A204.1 (cell line): ENCODE data around the gene TBRG4.

ENCODE experiments used
- FAIRE-seq: peaks from 2 replicates; lab custom pipeline; 2012; peaks lifted over from hg19 to GRCh38; lab: Jason Lieb, UNC

The TBRG4 gene

DNA sequence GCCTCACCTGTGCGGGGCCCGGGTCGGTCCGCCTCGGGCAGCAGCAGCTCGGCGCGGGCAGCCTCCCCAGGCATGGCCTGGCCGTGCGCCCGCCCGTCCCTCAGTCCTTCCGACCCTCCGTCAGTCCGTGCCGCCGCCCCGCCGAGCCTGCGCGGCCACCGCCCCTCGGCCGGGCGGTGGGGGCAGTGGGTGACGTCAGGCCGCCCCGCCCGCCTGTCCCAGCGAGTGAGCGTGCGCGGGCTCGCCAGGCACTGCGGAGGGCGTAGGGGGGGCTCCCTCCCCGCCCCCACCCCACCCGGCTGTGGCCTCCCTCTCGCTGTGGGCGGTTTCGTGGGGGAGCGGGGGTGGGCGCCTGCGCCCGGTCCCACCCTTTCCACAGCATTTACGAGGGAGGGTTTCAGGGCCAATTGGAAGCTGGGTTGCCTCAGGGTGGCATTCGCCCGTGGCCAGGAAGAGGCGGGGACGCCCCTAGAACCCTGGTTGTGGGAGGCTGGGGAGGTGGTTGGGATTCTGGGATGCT, 22.6 kb downstream of the TBRG4 start, which contains the start of gene NACAD:
NACAD (minus strand) TSS at position 149 of the 520 bp plus-strand sequence; CDS start at position 74, 75 bp downstream.
- no peak for FAIRE-seq

DNA sequence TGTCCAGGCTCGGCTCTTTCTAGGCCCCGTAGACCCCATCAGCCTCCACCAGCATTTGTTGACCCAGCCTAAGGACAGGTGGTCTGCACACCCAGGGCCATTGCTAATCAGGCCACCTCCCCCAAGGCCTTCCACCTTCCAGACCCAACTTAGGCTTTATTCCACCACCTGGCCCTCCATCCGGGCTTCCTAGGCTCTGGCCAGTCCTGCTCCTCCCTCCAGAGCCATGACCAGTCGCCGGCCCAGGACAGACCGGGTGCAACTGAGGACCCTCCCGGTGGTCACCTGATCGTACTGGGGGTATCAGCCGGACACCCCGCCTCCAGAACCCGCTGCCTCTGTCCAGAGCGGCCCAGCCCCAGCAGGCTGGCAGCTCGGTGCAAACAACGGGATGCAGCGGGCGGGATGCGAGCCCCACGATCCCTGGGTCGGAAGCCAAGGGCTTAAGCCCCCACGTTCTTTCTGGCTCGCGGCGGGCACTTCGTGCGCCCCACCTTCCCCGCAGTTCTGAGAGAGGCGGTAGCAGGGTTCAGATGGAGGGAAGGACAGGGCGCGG, 23.3 kb downstream of the TBRG4 start:
- no peak for FAIRE-seq

- FAIRE-seq, result no peak
Measured at GRCh38 chr7:45087301-45088145, 24.0 kb downstream of the TBRG4 start.

- FAIRE-seq, result no peak
Measured at GRCh38 chr7:45086331-45087065, 25.0 kb downstream of the TBRG4 start.

- no peak for FAIRE-seq
Measured at GRCh38 chr7:45085619-45086200, 25.8 kb downstream of the TBRG4 start.

DNA sequence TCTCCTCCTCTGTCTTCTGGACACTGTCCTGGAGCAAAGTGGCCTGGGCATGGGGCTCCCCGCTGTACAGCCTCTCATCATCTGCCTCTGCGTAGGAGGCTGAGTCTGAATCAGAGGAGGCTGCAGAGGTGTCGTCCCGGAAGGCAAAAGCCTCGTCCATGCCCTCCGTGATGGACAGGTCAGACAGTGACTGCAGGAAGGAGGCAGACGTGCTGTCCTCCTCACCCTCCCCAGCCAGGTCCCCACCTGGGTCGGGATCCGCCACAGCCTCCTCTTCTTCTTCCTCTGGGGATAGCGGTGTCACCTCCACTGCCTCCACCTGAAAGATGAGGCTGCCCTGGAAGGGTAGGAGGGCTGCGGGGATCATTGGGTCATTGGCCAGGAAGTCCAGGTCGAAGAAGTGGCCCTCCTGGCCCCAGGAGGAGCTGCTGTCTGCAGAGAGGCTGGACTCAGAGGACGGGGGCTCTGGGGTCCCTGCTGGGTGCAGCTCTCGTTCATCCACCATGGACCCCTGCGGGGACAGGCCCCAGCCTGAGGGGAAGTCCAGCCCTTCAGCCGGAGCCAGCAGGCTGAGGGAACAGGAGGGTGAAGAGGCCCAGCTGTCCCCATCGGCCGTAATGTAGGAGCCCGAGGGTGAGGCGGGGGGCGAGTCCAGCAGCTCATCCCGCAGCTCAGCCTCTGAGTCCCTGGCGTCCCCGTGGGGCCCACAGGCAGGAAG, 26.4 kb downstream of the TBRG4 start:
- no peak for FAIRE-seq

DNA sequence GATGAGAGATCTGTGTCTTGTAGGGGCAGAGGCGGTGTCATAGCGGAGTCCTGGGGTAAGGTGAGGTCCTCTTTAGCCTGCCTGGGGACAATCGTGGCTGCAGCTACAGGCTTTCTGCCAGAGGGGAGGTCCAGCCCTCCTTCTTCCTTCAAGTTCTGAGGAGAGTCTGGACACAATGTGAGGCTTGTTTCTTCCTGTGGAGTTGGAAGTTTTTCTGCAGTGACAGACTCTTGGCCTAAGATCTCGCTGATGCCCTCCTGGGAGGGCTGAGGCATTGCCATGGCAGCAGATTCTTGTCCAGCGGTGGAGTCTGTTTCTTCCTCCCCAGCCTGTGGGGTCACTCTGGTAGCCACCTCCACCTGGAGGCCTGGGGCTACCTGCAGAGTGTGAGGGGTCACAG, 27.2 kb downstream of the TBRG4 start:
- no peak for FAIRE-seq

GRCh38 chr7:45082831-45083331, 28.6 kb downstream of the TBRG4 start:
- no peak for FAIRE-seq

- no peak for FAIRE-seq
Measured at GRCh38 chr7:45082031-45082830, 29.3 kb downstream of the TBRG4 start.

- no peak for FAIRE-seq
Measured at GRCh38 chr7:45081670-45081974, 29.9 kb downstream of the TBRG4 start.

- no peak for FAIRE-seq
Measured at GRCh38 chr7:45080958-45081669, 30.4 kb downstream of the TBRG4 start.

DNA sequence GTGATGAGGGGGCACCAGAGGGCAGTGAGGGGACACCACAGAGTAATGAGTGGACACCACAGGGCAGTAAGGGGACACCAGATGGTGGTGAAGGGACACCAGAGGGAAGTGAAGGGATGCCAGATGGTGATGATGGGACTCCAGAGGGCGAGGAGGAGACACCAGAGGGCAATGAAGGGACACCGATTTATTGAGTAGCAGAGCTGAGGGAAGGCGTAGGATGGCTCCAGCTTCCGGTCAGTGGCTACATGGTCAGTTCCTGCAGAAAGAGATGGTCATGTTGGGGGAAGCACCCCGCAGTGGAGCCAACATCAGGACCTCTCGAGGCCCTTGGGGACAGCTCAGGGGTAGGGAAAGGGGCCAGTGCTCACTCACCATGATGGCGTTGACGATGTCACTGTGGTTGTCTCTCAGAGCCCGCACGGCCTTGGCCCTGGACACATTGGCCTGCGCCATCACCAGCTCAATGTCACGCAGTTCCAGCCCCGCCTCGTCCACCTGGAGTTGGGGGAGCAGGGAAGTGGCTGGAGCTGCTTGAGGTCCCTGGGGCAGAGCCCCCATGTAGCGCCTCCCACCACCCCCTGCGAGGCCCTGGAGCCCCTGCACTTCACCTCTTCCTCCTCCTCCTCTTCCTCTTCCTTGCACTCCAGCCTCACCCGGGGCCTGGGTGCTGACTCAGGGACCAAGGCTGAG, 31.1 kb downstream of the TBRG4 start:
- FAIRE-seq, result no peak

GRCh38 chr7:45078125-45078681, 33.3 kb downstream of the TBRG4 start:
- no peak for FAIRE-seq

DNA sequence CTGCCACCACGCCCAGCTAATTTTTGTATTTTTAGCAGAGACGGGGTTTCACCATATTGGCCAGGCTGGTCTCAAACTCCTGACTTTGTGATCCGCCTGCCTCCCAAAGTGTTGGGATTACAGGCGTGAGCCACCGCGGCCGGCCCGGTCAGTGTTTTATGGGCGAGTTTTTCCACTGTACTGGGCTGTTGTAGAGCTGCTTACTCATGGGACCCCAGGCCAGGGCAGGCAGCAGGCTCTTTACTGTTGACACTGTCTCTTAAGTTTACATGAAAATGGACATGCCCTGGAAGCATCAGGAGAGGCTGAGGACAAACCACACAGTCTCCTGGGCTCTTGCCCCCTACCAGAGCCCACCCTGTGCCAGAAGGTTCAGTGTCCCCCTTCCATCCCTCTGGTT, 33.9 kb downstream of the TBRG4 start:
- no peak for FAIRE-seq

DNA sequence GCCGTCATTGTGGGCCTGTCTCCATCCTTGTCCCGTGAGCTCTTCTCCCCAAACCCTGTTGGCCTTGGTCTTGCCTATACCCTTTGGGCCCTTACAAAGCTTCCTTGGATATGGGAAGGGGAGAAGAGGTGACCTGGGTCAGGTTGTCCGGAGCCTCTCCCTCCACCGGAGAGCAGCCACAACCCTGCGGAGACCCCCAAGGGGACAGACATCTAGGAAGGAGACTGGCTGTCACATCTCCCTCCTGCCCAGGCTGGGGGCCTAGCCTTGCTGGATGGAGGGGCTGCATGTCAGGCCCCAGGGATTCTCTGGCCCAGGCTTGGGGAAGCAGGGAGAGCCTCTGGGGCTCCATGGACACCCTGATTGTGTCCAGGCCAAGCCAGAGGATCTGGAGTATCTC, 34.6 kb downstream of the TBRG4 start:
- FAIRE-seq, result no peak

DNA sequence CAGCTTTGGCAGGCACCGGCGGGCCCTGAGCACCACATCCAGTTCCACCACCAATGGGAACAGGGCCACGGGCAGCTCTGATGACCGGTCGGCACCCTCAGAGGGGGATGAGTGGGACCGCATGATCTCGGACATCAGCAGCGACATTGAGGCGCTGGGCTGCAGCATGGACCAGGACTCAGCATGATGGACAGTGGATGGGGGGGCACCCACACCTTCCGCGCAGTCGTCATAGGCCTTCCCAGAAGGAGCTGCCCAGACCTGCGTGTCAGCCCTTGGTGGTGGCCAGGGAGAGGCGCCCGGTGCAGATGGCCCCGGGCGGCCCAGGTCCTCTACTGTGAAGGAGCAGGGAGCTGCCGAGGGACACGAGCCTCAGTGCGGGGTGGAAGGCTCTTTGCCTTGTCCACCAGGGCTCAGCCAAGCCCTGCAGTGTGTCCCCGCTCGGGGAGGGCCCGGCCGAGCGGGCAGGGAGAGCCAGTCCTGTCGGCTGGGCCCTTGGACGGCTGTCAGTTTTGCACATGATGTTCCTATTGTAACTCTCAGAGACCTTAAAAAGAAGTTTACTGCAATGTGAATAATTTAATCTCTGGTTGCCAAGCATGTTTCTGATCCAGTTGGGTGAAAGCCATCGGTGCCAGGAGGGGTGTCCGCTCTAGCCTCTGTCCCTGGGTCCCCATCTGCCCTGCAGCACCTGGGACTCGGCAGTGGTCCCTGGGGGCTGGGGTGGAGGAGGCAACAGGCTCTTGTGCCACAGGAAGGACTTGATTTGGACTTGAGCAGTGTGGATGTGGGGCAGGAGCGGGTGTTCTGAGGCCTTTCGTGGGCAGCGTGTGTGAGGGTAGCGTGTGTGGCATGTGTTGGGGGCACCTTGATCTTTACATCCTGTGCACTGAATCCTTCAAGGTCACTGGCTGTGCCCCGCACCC, 35.4 kb downstream of the TBRG4 start:
- no peak for FAIRE-seq

- no peak for FAIRE-seq
Measured at GRCh38 chr7:45075355-45075644, 36.2 kb downstream of the TBRG4 start.

- no peak for FAIRE-seq
Measured at GRCh38 chr7:45074528-45075354, 36.8 kb downstream of the TBRG4 start.
